T-cell (primary cell): Measurements from ENCODE around the gene AGO3. TPM values are rescaled to one million over a fixed set of nuclear protein-coding genes. Genes with fewer than 3 reads are reported as not detected.

Source experiments
- ATAC-seq, 4 experiments: fragments of 200-7000 bp in 3 of 4; fragments of 150-1000 bp in 1 of 4; cut with Tn5 transposase; replicated peaks in 1 of 4; 1 replicate in 3 of 4; 2 replicates in 1 of 4; pipeline ENCODE4 v1.10.0; 2021; ENCODE audit warnings: moderate library complexity in 3 of 4, mild to moderate bottlenecking in 2 of 4, moderate number of reproducible peaks in 1 of 4
- CTCF ChIA-PET, 2 donors: fragments of 300-600 bp; sonication (Branson Sonifier 250); formaldehyde crosslinking; loops; one replicate each; lab custom pipeline; 2022; ENCODE audit warnings: antibody characterized with exemption in 2 of 2; lab: Charles Lee
- POLR2A ChIA-PET, 2 donors: fragments of 300-600 bp; sonication (Branson Sonifier 250); formaldehyde crosslinking; loops; one replicate each; lab custom pipeline; 2022; ENCODE audit warnings: antibody characterized with exemption in 2 of 2; lab: Charles Lee
- DNase-seq, 35 experiments: peaks; one replicate each; pipeline versions ENCODE4 v3.0.0 to v3.0.0-alpha.2; 2013 to 2023
- H3K27ac ChIP-seq: one replicate; pipeline ENCODE4 v1.5.1; 2013; ENCODE audit warnings: low read length
- H3K27me3 ChIP-seq, 2 experiments: replicated peaks in 1 of 2; 1 replicate in 1 of 2; 2 replicates in 1 of 2; pipeline versions ENCODE4 v1.6.1 to v1.7.0; 2013; ENCODE audit warnings: low read length in 1 of 2, mixed read lengths in 1 of 2; ENCODE audit not compliant: control insufficient read depth in 2 of 2, insufficient read depth in 2 of 2; ENCODE audit errors: extremely low read depth in 1 of 2
- H3K36me3 ChIP-seq, 2 donors: 1 replicate in 1 of 2; 2 replicates in 1 of 2; pipeline versions ENCODE4 v1.6.1 to v1.7.0; 2013; ENCODE audit warnings: low read length in 1 of 2; ENCODE audit not compliant: control insufficient read depth in 2 of 2, insufficient read depth in 1 of 2; ENCODE audit errors: extremely low read depth in 1 of 2
- H3K4me1 ChIP-seq, 2 experiments: 1 replicate in 1 of 2; 2 replicates in 1 of 2; pipeline versions ENCODE4 v1.6.1 to v1.7.0; 2013; ENCODE audit warnings: low read length in 2 of 2, mixed read lengths in 1 of 2; ENCODE audit not compliant: insufficient read depth in 2 of 2, control insufficient read depth in 1 of 2; ENCODE audit errors: extremely low read depth in 1 of 2
- H3K4me3 ChIP-seq, 2 donors: 1 replicate in 1 of 2; 2 replicates in 1 of 2; pipeline versions ENCODE4 v1.5.1 to v1.7.0; 2013; ENCODE audit warnings: mild to moderate bottlenecking in 2 of 2, low read length in 1 of 2, moderate library complexity in 1 of 2; ENCODE audit not compliant: control insufficient read depth in 1 of 2; ENCODE audit errors: extremely low read depth in 1 of 2
- H3K9me3 ChIP-seq: 2 replicates; pipeline ENCODE4 v1.7.0; 2013
- H3K27ac Mint-ChIP-seq, 2 donors: one replicate each; pipeline ENCODE4 v1.8.0; 2020 to 2021; ENCODE audit warnings: mild to moderate bottlenecking in 2 of 2, mixed read lengths in 2 of 2
- H3K27me3 Mint-ChIP-seq, 2 donors: one replicate each; pipeline ENCODE4 v1.8.0; 2021 to 2022; ENCODE audit warnings: mixed read lengths in 2 of 2
- H3K36me3 Mint-ChIP-seq: one replicate; pipeline ENCODE4 v1.8.0; 2021; ENCODE audit warnings: mixed read lengths
- H3K4me1 Mint-ChIP-seq, 3 donors: one replicate each; pipeline ENCODE4 v1.8.0; 2020 to 2022; ENCODE audit warnings: mixed read lengths in 3 of 3, mild to moderate bottlenecking in 1 of 3
- H3K4me3 Mint-ChIP-seq, 3 donors: one replicate each; pipeline ENCODE4 v1.8.0; 2020 to 2022; ENCODE audit warnings: mild to moderate bottlenecking in 3 of 3, mixed read lengths in 3 of 3, moderate library complexity in 3 of 3
- H3K9me3 Mint-ChIP-seq, 3 donors: one replicate each; pipeline ENCODE4 v1.8.0; 2020 to 2022; ENCODE audit warnings: mixed read lengths in 3 of 3
- WGBS: methylation state at CpG from one replicate; pipeline ENCODE4 v1.1.5; 2013; ENCODE audit warnings: missing lambda C conversion rate; ENCODE audit not compliant: insufficient coverage; 5-methylcytosine and 5-hydroxymethylcytosine counted together
- total RNA-seq, 35 experiments: library from RNA in 6 of 35; stranded (reverse) in 6 of 35; fragments of 120-200 nt in 1 of 35; gene quantifications; one replicate each; pipeline versions ENCODE4 v1.2.1 to v1.2.4 and lab custom pipeline; 2013 to 2026

AGO3 gene
- total RNA-seq, 5 donors from 2014 or later (not counting 1 experiment from before 2014, with no cell fraction given) = 33.4 to 44.0 (median 37.5) TPM

- peaks cover 76% of the 10 kb centered on the region for H3K36me3 Mint-ChIP-seq
- no peaks in the 10 kb centered on the region for H3K4me1 Mint-ChIP-seq
- POLR2A ChIA-PET = interaction anchor here in 1 of 2 donors (0.5 kb wide), 1 partner anchor 11 kb away, joined by 8 read pairs; no protein-coding TSS in a partner anchor
- Histone ChIP-seq H3K4me1 (no peaks in the 10 kb centered on the region), H3K4me3 (no peak overlapping the region), H3K27me3 (no peaks in the 10 kb centered on the region), H3K9me3 (no peaks in the 10 kb centered on the region), H3K27ac (no peak overlapping the region), H3K36me3 (peaks cover 15 to 78% of the 10 kb centered on the region in 2 donors)
- no peaks in the 10 kb centered on the region for H3K27me3 Mint-ChIP-seq
- no peak overlapping the region for H3K4me3 Mint-ChIP-seq
- DNase-seq (no peak), ATAC-seq (no peak)
- H3K27ac Mint-ChIP-seq = no peak overlapping the region
- no CpG with 5 or more reads among the region's 1 CpG for WGBS
- CTCF ChIA-PET = no interaction called here
- H3K9me3 Mint-ChIP-seq = no peaks in the 10 kb centered on the region
Measured at GRCh38 chr1:35914717-35915116, 16.2 kb upstream of the AGO3 start.

- Histone ChIP-seq H3K9me3 (no peaks in the 10 kb centered on the region), H3K36me3 (peaks cover 19 to 77% of the 10 kb centered on the region in 2 donors), H3K27me3 (no peaks in the 10 kb centered on the region), H3K27ac (no peak overlapping the region), H3K4me1 (no peaks in the 10 kb centered on the region), H3K4me3 (no peak overlapping the region)
- 83% methylated on average over 1 of the region's 2 CpGs for WGBS
- no peaks in the 10 kb centered on the region for H3K4me1 Mint-ChIP-seq
- DNase-seq (no peak), ATAC-seq (no peak)
- H3K9me3 Mint-ChIP-seq = no peaks in the 10 kb centered on the region
- H3K27me3 Mint-ChIP-seq = no peaks in the 10 kb centered on the region
- no peak overlapping the region for H3K27ac Mint-ChIP-seq
- H3K4me3 Mint-ChIP-seq = no peak overlapping the region
- ChIA-PET CTCF (no interaction called here), POLR2A (no interaction called here)
- peaks cover 84% of the 10 kb centered on the region for H3K36me3 Mint-ChIP-seq
Measured at GRCh38 chr1:35915693-35916092, 15.2 kb upstream of the AGO3 start.

GRCh38 chr1:35923791-35924221 is 7.1 kb upstream of the AGO3 start:
- H3K36me3 Mint-ChIP-seq = peaks cover 26% of the 10 kb centered on the region
- no peaks in the 10 kb centered on the region for H3K9me3 Mint-ChIP-seq
- H3K4me3 ChIP-seq = no peak overlapping the region
- CTCF ChIA-PET = no interaction called here
- H3K4me3 Mint-ChIP-seq = no peak overlapping the region
- DNase-seq (no peak), ATAC-seq (no peak)
- peaks cover 9 to 22% of the 10 kb centered on the region in 2 donors for H3K36me3 ChIP-seq
- no peaks in the 10 kb centered on the region for H3K4me1 ChIP-seq
- no peak overlapping the region for H3K27ac Mint-ChIP-seq
- POLR2A ChIA-PET = interaction anchor here in 1 of 2 donors (0.6 kb wide), 1 partner anchor 44 kb away, joined by 9 read pairs; no protein-coding TSS in a partner anchor
- H3K27me3 Mint-ChIP-seq = no peaks in the 10 kb centered on the region
- H3K4me1 Mint-ChIP-seq = no peaks in the 10 kb centered on the region
- H3K27me3 ChIP-seq = no peaks in the 10 kb centered on the region
- no peak overlapping the region for H3K27ac ChIP-seq
- H3K9me3 ChIP-seq = no peaks in the 10 kb centered on the region

- Histone ChIP-seq H3K27ac (no peak overlapping the region), H3K4me1 (peaks cover 0 to under 1% of the 10 kb centered on the region in 2 experiments), H3K27me3 (no peaks in the 10 kb centered on the region), H3K4me3 (no peak overlapping the region), H3K36me3 (peaks cover 3 to 12% of the 10 kb centered on the region in 2 donors), H3K9me3 (no peaks in the 10 kb centered on the region)
- H3K9me3 Mint-ChIP-seq = no peaks in the 10 kb centered on the region
- CTCF ChIA-PET = no interaction called here
- WGBS = no CpG with 5 or more reads among the region's 1 CpG
- DNase-seq (no peak), ATAC-seq (no peak)
- no peaks in the 10 kb centered on the region for H3K27me3 Mint-ChIP-seq
- H3K27ac Mint-ChIP-seq = no peak overlapping the region
- peaks cover 16% of the 10 kb centered on the region for H3K36me3 Mint-ChIP-seq
- POLR2A ChIA-PET = no interaction called here
- H3K4me1 Mint-ChIP-seq = peaks cover 0 to 2% (median 0%) of the 10 kb centered on the region in 3 donors
- no peak overlapping the region for H3K4me3 Mint-ChIP-seq
Measured at GRCh38 chr1:35924838-35925237, 6.1 kb upstream of the AGO3 start.

- H3K4me1 Mint-ChIP-seq = peaks cover 0 to 6% (median 3%) of the 10 kb centered on the region in 3 donors
- ChIA-PET CTCF (no interaction called here), POLR2A (no interaction called here)
- no peak overlapping the region for H3K27ac Mint-ChIP-seq
- DNase-seq (no peak), ATAC-seq (no peak)
- 100% methylated on average over 3 of the region's 4 CpGs for WGBS
- Histone ChIP-seq H3K27ac (no peak overlapping the region), H3K9me3 (no peaks in the 10 kb centered on the region), H3K4me1 (peaks cover 5 to 6% of the 10 kb centered on the region in 2 experiments), H3K27me3 (no peaks in the 10 kb centered on the region), H3K36me3 (peaks cover 0 to 5% of the 10 kb centered on the region in 2 donors), H3K4me3 (no peak overlapping the region)
- no peak overlapping the region for H3K4me3 Mint-ChIP-seq
- no peaks in the 10 kb centered on the region for H3K9me3 Mint-ChIP-seq
- H3K27me3 Mint-ChIP-seq = no peaks in the 10 kb centered on the region
- peaks cover 7% of the 10 kb centered on the region for H3K36me3 Mint-ChIP-seq
Measured at GRCh38 chr1:35925741-35926140, 5.2 kb upstream of the AGO3 start.

- no peak overlapping the region for H3K27ac ChIP-seq
- H3K27ac Mint-ChIP-seq = no peak overlapping the region
- no peaks in the 10 kb centered on the region for H3K9me3 ChIP-seq
- no peak overlapping the region for H3K4me3 Mint-ChIP-seq
- 67% methylated on average over 1 of the region's 3 CpGs for WGBS
- DNase-seq (no peak), ATAC-seq (no peak)
- H3K36me3 ChIP-seq = no peaks in the 10 kb centered on the region
- ChIA-PET POLR2A (interaction anchor here in 1 of 2 donors (1.2 kb wide), 1 partner anchor 10 kb away, joined by 3 read pairs; no protein-coding TSS in a partner anchor), CTCF (interaction anchor here (0.6 to 1.1 kb wide), 3 partner anchors 44 to 371 kb away, joined by 4 to 10 read pairs (median 6); partner anchors contain the start of gene AGO1 (in 1 of the 2))
- no peaks in the 10 kb centered on the region for H3K9me3 Mint-ChIP-seq
- no peaks in the 10 kb centered on the region for H3K27me3 Mint-ChIP-seq
- H3K4me3 ChIP-seq = no peak overlapping the region
- peaks cover 11 to 16% (median 13%) of the 10 kb centered on the region in 3 donors for H3K4me1 Mint-ChIP-seq
- no peaks in the 10 kb centered on the region for H3K27me3 ChIP-seq
- peaks cover 11 to 13% of the 10 kb centered on the region in 2 experiments for H3K4me1 ChIP-seq
- H3K36me3 Mint-ChIP-seq = no peaks in the 10 kb centered on the region
Measured at GRCh38 chr1:35927472-35927871, 3.4 kb upstream of the AGO3 start.
